ENCODE data around the gene BDH1.

DNA sequence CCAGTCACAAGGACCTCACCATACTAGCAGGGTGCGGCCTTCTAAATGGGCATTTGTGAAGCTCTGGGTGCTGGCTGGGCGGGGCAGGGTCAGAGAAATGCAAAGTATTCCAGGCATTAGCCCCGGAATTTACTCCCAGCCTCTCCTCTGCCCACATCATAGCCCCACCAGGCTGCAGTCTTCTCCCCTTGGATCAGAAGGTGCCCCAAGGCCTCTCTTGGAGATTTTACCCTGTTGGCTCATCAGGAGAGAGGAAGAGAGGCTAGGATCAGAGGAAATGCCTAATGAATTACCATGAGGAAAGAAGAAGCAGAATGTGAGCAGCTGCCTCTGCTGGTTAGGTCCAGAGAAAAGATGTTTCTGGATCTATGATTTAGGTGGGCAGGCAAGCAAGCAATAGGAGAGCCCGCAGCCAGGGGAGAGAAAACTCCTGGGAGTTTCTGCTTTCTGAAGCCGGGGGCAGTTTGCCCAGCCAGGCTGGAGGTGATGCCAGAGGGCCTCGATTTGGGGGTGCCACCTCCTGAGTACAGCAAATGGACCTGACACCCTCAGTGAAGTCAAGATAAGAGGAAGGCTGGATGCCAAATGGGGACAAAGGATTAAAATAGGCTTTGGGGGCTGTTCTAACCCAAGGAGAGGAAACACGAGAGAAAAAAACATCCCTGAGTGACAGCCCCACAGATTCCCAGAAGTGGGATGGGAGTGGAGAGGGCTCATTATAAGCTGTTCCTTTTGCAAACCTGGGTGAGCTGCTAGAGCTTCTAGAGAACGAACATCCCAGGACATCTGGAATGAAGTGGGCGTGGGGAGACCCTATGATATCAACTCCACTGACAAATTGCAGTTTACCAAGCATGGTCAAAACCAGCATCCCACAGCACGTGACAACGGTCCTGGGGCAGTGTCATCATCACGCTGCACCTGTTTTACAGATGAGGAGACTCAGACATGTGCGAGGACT, 65.4 kb downstream of the BDH1 start:
- TF ChIP-seq, protein P1, sequence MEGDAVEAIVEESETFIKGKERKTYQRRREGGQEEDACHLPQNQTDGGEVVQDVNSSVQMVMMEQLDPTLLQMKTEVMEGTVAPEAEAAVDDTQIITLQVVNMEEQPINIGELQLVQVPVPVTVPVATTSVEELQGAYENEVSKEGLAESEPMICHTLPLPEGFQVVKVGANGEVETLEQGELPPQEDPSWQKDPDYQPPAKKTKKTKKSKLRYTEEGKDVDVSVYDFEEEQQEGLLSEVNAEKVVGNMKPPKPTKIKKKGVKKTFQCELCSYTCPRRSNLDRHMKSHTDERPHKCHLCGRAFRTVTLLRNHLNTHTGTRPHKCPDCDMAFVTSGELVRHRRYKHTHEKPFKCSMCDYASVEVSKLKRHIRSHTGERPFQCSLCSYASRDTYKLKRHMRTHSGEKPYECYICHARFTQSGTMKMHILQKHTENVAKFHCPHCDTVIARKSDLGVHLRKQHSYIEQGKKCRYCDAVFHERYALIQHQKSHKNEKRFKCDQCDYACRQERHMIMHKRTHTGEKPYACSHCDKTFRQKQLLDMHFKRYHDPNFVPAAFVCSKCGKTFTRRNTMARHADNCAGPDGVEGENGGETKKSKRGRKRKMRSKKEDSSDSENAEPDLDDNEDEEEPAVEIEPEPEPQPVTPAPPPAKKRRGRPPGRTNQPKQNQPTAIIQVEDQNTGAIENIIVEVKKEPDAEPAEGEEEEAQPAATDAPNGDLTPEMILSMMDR (IDR thresholded peaks at IDR 0.05) = no peak
- no peak for TF ChIP-seq EP300 (IDR thresholded peaks at IDR 0.05)

Data from upper lobe of left lung (tissue), 4 donors.